Uterus (tissue), 4 donors: Measurements from ENCODE around the gene DGCR2. TPM values are rescaled to one million over a fixed set of nuclear protein-coding genes. Genes with fewer than 3 reads are reported as not detected.

ENCODE experiments used
- DNase-seq, 2 donors: peaks; one replicate each; pipeline ENCODE4 v3.0.0-alpha.2; 2019 to 2020
- H3K27ac ChIP-seq, 2 donors: fragments of 200-600 bp; sonication (generic); 1 replicate in 1 of 2; 2 replicates in 1 of 2; pipeline ENCODE4 v1.5.1; 2016 to 2018
- H3K27me3 ChIP-seq, 2 donors: fragments of 200-600 bp; sonication (generic); one replicate each; pipeline ENCODE4 v1.5.1; 2018 to 2019; ENCODE audit warnings: control low read depth in 1 of 2
- H3K36me3 ChIP-seq, 2 donors: fragments of 200-600 bp; sonication (generic); one replicate each; pipeline ENCODE4 v1.5.1; 2019; ENCODE audit warnings: control low read depth in 1 of 2
- H3K4me1 ChIP-seq, 2 donors: fragments of 200-600 bp; sonication (generic); one replicate each; pipeline ENCODE4 v1.5.1; 2018 to 2019; ENCODE audit warnings: control low read depth in 1 of 2
- H3K4me3 ChIP-seq, 2 donors: fragments of 200-600 bp; sonication (generic); 1 replicate in 1 of 2; 2 replicates in 1 of 2; pipeline ENCODE4 v1.5.1; 2018 to 2019; ENCODE audit warnings: mild to moderate bottlenecking in 1 of 2
- H3K9me3 ChIP-seq, 2 donors: fragments of 200-600 bp; sonication (generic); one replicate each; pipeline ENCODE4 v1.5.1; 2019; ENCODE audit warnings: control low read depth in 1 of 2
- CTCF ChIP-seq, 4 experiments: fragments of 200-600 bp in 2 of 4; fragments of 450-650 bp in 2 of 4; sonication (generic) in 2 of 4; IDR thresholded peaks; one replicate each; pipeline ENCODE4 v1.5.1; 2016 to 2019; ENCODE audit warnings: antibody characterized with exemption in 4 of 4, mild to moderate bottlenecking in 2 of 4, moderate library complexity in 1 of 4
- POLR2A ChIP-seq, 2 donors: fragments of 450-650 bp; IDR thresholded peaks; one replicate each; pipeline ENCODE4 v1.6.1; 2016; ENCODE audit warnings: antibody characterized with exemption in 2 of 2, mild to moderate bottlenecking in 1 of 2, moderate library complexity in 1 of 2
- intact Hi-C: fragments of 100-400 bp; cut with DNase I; formaldehyde crosslinking; loops from one replicate; pipeline ENCODE4 v1.15.1; 2023; ENCODE audit warnings: low total_unique reads
- total RNA-seq, 4 donors: library from RNA; depleted of rRNA in 3 of 4; stranded (reverse); fragments of >200 nt in 3 of 4; gene quantifications; one replicate each; pipeline versions ENCODE4 v1.1.0 to v1.2.4, GENCODE V29; 2014 to 2023
- donor health status: DM: yes; HTN: yes; CAD: no.

DGCR2 gene
- total RNA-seq, 4 donors from 2014 or later = 18.2 to 88.9 (median 47.6) TPM

DNA sequence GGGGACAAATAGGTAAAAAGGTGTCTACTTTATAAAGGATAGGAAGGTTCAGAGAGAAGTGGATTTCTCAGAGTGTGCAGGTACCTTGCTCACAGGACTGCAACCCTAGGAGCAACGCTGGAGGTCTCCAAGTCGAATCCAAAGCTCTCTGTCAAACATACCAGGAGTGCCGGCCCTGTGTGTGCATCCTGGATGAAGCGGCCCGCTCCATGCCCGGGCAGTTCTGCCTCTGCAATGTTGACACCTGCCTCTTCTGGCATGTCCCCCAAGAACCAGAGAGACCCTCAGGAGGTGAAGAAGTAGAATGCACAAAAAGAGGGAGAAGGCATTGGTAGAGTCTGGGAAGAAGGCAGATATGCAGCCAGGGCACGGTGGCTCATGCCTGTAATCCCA is 5.8 kb upstream of the DGCR2 start:
- Histone ChIP-seq H3K36me3 (no peaks in the 10 kb centered on the region), H3K27ac (no peak overlapping the region), H3K27me3 (no peaks in the 10 kb centered on the region), H3K4me1 (no peaks in the 10 kb centered on the region), H3K9me3 (no peaks in the 10 kb centered on the region), H3K4me3 (no peak overlapping the region)
- no peak for DNase-seq
- intact Hi-C loops = no loop called here
- TF ChIP-seq CTCF (IDR thresholded peaks at IDR 0.05) (no peak), POLR2A (IDR thresholded peaks at IDR 0.05) (no peak)

GRCh38 chr22:19127329-19128008 is 5.3 kb upstream of the DGCR2 start:
- Histone ChIP-seq H3K27ac (no peak overlapping the region), H3K36me3 (no peaks in the 10 kb centered on the region), H3K27me3 (no peaks in the 10 kb centered on the region), H3K9me3 (no peaks in the 10 kb centered on the region), H3K4me1 (no peaks in the 10 kb centered on the region), H3K4me3 (no peak overlapping the region)
- intact Hi-C loops = no loop called here
- TF ChIP-seq CTCF (IDR thresholded peaks at IDR 0.05) (no peak), POLR2A (IDR thresholded peaks at IDR 0.05) (no peak)
- DNase-seq = no peak

DNA sequence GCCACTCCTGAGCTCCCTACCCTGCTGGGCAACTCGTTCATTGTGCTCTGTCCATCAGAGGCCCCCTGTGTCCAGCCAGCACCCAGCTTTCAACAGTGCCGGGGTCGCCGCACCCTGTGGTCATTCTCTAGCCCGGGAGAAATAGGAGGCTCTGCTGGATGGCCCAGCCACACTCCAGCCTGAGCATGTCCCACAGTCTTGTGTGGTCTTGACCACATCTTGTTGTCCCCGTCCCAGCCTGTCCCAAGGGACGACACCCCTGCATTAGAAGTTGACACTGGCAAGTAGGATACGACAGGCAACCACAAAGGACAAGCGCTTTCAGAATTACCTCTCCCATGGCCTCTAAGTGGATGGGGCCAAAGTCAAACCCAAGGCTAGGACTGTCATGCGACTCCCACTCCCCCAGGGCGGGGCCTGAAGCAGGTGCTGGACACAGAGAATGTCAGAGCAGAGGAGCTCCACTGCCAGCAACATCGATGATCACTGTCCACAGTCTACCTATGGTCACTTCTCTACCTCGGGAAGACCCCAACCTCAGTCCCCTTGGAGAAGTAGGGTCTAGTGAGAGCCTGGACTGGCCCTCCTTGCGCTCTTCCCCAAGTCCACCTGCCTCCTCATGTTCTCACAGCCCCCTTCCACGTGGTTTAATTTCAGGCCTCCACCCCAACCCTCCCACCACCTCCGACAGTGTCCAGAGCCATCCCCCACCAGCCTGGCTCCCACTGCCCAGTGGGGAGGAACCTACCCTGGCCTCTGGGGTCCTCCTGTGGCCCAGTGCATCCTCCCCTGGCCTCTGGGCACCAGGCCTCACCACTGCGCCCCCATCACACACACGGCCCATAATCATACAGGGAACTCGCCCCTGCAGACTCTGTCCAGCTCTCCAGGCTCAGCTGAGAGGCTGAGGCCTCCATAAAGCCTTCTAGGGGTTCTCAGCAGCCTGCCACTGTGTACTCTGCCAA is 4.4 kb upstream of the DGCR2 start:
- H3K9me3 ChIP-seq = no peaks in the 10 kb centered on the region
- TF ChIP-seq POLR2A (IDR thresholded peaks at IDR 0.05) (no peak), CTCF (IDR thresholded peaks at IDR 0.05) (no peak)
- no peak overlapping the region for H3K4me3 ChIP-seq
- DNase-seq = no peak
- no peaks in the 10 kb centered on the region for H3K27me3 ChIP-seq
- no peak overlapping the region for H3K27ac ChIP-seq
- no peaks in the 10 kb centered on the region for H3K4me1 ChIP-seq
- H3K36me3 ChIP-seq = no peaks in the 10 kb centered on the region
- intact Hi-C loops = no loop called here

- TF ChIP-seq POLR2A (IDR thresholded peaks at IDR 0.05) (no peak), CTCF (IDR thresholded peaks at IDR 0.05) (no peak)
- intact Hi-C loops = no loop called here
- Histone ChIP-seq H3K27me3 (no peaks in the 10 kb centered on the region), H3K27ac (no peak overlapping the region), H3K4me3 (no peak overlapping the region), H3K4me1 (peaks cover 0 to 4% of the 10 kb centered on the region in 2 donors), H3K36me3 (no peaks in the 10 kb centered on the region), H3K9me3 (no peaks in the 10 kb centered on the region)
- DNase-seq = no peak
Measured at GRCh38 chr22:19125474-19126308, 3.5 kb upstream of the DGCR2 start.
